CD4-positive, alpha-beta T cell treated with Interleukin-21 for 1 hour (primary cell): ENCODE results near the gene ORM1.
"Not testable (repeated sequence)": the region's sequence is repeated elsewhere in the genome, so short reads cannot be mapped to it uniquely, and the experiment has no call there.

Source experiments
- DNase-seq: peaks from one replicate; pipeline ENCODE4 v3.0.0-alpha.2; 2020

Gene ORM1

DNA sequence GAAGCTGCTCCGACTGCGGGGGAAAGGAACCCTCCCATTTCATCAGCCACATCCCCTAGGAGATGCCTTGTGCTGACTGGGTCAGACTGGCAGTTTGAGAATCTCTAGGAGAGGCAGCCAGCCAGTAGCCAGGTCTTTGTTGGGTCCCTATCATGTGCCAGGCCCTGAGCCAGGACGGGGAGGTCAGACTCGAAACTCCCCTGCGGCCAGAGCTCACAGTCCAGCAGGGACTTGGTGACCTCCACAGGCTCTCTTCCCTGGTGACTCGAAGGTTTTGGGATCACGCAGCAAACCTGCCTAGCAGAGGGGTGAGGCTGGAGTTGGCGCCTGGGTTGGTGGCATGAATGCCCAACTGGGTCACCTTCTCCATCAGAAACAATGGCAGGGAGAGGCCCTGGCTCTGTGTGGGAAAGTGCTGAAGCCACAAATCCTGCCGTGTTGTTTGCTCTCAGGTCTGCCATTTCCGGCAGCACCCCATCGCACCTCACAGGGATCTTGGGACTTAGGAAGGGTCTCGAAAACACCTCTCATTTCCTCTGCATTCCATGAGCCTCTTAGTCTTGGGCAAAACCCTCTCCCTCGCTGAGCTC, 14.4 kb upstream of the ORM1 start:
- DNase-seq: no peak

DNA sequence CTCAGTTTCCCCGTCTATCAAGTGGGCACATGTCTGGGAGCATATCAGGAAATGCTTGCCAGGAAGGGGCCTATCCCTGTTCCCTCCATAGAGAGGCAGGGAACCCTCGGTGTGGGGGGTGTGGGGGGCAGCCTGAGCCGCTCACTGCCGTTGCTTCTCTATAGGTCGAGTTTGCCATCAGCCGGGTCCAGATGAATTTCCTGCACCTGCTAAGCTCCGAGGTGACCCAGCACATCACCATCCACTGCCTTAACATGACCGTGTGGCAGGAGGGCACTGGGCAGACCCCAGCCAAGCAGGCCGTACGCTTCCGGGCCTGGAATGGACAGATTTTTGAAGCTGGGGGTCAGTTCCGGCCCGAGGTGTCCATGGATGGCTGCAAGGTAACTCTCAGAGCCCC, 13.8 kb upstream of the ORM1 start:
- no peak for DNase-seq

DNA sequence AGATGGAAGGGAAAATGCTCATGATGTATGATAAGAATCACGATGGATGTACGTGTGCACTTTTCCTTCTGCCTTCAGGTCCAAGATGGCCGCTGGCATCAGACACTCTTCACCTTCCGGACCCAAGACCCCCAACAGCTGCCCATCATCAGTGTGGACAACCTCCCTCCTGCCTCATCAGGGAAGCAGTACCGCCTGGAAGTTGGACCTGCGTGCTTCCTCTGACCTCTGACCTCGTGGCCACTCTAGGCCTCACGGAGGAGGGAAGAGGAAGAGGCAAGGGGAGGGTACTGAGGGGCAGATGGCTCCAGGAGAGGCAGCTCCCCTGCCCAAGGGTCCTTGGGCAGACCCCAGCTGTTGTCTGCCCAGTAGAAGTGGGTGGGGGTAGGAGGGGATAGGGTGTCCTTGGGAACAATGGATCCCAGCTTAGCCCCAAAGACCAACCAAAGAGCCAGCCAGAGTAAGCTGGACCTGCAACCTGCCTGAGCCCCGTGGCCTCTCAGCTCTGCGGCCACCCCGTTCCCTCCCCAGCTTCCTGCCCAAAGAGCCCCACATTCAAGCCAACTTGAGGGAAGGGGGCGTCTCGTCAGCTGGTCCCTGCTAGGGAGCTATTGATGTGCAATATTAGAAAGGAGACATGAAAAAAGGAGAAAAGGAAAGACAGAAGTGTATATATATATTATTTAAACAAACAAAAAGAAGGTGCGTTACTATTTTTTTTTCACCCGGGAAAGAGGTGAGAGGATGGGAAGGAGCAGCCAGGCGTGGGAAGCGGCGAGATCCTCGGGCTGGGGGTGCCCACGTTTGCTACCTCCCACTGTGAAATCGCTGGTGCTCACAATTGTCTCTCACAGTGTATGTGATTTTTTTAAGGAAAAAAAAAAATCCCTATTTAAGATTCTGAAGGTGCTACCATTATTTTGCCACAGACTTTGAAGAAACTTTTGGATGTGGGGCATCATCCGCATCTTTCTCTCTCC, 12.1 kb upstream of the ORM1 start:
- DNase-seq: no peak

DNA sequence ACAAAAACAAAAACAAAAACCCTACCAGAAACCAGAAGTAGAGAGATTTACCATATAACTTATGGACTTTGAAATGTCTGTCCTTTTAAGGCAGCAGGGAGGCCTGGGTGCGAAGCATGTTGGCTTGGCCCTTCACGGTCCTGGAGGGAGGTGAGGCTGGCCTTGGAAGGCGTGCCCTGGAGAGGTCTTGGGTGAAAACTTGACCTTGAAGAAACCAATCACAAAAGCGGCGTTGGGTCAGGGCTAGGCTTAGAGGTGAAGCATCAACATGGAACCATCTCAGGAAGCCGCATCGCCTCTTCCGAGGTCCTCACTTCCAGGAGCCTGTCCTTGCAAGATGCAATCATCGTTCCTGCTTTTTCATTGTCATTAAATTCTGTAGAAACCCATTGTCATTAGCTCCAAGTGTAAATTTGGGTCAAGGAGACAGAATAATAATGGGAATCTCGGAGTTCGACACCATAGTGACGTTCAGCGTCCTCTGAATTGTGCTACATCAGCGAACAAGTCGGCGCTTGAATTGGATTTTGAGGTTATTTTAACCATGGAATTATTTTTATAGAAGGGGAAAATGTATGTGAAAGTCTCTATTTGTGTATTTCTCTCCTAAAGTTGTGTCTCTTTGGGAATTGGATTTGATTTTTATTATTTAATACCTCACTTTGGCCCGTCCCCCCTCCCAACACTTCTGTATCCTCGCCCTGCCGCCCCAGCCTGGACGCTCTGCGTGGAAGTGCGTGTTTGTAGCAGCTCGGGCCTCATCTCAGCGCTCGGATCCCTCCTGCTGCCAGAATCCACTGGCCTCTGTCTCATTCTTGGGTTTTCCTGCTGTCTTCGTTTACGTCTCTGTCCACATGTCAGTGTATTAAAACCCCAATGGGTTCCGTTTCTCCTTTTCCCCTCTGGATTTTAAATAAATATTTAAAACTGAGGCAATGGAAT, 11.1 kb upstream of the ORM1 start:
- DNase-seq: no peak

DNA sequence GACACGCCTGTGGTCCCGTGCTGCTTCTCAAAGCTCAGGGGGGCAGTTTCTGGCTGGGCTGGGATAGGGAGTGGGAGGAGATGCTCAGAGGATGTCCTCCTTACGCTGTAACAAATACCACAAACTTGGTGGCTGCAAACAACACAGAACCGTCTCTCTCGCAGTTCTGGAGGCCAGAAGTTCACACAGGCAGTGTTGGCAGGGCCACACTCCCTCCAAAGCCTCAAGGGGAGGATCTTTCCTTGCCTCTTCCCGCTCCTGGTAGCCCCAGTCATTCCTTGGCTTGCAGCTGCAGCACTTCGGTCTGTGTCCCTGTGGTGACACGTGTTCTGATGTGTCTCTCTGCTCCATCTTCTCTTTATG, 10.4 kb upstream of the ORM1 start:
- no peak for DNase-seq

DNA sequence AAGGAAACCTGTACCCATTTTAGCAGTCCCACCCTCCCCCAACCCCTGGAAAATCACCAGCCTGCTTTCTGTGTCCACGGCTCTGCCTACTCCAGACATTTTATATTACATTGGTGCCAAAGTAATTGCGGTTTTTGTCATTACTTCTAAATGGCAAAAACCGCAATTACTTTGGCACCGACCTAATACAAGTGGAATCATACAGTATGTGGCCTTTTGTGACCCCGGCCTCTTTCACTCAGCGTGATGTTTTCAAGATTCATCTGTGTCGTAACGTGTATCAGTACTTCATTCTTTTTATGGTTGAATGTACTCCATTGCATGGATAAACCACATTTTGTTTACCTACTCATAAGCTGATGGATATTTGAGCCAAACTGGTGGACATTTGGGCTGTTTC, 9.7 kb upstream of the ORM1 start:
- DNase-seq: no peak

DNA sequence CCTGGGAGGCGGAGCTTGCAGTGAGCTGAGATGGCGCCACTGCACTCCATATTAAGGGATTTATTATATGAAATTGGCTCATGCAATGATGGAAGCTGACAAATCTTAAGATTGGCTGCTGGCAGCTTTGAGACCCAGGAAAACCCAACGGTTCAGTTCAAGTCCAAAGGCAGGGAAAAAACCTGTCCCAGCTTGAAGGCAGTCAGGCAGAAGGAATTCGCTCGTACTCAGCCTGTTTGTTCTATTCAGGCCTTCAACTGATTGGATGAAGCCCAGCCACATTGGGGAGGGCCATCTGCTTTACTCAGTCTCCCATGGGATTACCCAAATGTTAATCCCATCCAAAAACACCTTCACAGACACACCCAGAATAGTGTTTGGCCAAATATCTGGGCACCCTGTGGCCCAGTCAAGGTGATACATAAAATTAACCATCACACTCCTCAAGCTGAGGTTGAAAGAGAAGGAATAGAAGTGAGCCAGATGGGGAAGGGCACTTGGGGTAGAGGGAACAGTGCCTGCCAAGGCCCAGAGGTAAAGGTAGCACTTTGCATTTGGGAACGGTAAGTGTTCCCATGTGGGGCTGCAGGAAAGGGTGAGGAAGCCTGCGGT, 8.5 kb upstream of the ORM1 start:
- DNase-seq: no peak

DNA sequence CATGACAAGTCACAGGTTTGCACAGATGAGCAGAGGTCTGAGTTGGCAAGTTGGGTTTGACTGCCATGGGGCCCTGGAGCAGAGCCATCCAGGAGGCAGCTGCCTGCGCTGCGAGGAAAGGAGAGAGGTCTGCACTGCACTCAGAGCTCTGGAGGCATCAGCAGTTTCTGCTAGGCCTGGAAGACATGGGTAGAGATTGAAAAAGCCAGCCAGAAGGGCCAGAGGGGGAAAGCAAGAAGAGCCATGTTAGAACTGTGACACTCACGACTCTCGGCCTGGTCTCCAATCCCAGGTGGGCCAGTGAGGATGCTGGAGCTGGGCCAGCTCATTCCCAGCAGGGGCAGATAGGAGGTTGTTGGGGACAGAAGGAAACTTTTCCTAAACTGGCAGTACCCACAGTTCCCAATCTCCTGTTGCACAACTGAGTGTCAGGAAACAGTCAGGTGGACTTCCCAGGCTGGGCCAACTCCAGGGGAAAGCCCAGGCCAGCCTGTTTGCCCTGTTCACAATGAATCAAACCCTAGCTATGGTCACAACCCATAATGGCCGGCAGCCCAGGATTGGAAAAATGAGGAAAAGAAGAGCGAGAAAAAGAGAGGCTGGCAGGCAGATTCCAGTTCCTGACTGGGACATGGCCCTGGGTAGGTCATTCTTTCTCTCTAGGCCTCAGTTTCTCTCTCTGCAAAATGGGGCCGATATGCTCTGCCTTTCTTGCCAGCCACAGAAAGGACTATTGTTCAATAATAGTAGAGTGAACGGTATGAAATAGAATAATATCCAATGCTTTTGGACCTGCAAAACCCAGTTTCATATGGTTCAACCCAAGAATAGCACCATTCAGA, 7.8 kb upstream of the ORM1 start:
- DNase-seq: no peak

DNA sequence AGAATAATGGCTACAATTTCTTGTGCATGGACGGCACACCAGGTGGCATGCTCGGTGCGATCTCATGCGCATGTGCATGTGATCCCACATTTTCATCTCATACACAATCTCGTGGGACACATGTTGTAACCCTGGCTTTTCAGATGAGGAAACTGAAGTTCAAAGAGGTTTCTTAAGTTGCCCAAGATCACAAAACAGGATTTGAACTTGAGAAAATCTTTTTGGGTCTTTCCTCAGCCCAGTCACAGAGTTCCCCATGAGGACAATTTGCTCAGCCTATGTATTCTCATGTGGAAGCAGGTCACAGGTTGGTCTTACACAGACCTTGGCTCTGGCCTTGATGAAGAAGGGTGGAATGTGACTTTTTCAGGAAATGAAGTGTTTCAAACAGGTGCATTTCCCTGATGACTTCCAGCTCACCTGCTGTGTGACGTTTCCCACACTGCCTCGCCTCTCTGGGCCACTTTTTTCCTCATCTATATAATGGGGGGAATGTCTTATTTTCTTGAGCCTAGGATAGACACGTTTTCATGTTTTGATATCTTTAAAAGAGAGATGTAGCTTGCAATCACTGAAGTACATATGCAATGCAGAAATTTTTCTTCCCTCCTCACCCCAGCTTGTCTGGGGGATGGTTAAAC, 7.1 kb upstream of the ORM1 start:
- no peak for DNase-seq

DNA sequence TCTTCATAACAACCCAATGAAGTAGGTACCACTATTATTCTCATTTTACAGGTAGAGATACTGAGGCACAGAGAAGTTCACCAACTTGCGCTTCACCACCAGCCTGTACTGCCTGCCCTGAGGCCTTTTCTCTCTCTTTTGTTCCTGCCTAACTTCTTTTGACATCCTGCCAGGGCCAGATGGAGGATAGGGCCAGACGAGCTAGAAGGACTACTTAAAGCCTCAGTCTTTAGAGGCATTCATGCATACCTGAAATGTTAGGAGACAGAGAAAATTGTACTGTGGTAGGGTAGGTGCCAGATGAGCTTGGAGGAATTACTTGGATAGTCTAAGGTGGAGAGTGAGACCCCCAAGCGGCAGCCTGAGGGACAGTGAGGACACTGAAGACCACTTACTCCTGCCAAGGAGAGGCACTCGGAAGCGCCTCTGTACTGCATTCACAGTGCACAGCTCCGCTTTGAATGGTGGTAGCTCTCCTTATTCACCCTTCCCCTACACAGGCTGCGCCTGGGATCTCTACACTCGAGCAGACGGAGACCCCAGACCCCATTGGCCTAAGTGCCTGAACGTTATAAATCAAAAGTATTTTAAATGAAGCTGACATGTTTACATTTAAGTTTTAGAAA, 6.2 kb upstream of the ORM1 start:
- no peak for DNase-seq

DNA sequence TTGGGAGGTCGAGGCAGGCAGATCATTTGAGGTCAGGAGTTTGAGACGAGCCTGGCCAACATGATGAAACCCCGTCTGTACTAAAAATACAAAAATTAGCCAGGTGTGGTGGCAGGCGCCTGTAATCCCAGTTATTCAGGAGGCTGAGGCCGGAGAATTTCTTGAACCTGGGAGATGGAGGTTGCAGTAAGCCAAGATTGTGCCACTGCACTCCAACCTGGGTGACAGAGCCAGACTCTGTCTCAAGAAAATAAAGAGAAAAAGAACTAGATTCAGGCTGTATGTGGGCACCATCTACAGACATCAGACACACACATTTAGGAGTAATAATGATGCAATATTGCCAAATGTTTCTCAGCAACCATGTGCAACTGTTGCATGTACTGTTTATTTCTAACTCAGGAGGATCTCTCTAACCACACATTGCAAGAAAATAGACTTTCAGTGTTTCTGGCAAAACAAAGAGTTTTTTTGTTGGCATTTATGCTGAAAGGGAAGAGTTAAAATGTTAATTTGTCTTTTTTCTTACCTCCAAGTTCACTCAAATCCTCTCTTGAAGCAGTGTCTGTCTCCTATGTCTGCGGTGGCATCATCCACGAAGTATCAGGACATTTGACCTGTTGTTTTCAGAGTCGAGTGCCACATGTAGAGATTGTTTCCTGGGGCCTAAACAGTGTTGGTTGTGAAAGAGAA, 5.1 kb upstream of the ORM1 start:
- no peak for DNase-seq

DNA sequence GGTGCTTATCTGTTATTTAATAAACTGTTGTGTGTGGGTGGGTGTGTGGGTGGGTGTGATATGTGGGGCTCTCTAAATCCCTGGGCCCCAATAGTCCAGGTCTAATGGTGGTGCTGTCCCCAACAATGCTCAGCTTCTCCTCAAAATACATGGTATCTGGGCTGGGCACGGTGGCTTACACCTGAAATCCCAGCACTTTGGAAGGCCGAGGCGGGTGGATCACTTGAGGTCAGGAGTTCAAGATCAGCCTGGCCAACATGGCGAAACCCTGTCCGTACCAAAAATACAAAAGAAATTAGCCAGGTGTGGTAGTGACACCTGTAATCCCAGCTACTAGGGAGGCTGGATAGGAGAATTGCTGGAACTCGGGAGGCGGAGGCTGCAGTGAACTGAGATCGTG, 4.5 kb upstream of the ORM1 start:
- no peak for DNase-seq

DNA sequence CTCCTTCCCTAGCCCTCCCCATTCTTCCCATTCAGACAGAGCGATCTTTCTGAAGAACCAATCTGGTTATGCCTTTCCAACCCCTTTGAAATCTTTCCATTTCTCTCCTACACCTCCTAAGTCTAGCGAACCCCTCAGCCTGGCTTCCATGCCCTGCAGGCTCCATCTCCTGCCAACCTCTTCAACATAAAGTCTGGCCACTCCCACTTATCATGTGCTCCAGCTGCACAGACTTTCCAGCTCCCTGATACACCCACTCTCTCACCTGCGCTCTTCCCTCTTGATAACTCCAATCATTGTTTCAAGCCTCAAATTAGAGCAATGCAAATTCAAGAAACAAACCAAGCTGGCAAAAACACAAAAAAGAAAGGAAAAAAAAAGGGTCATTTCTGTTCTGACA, 3.8 kb upstream of the ORM1 start:
- no peak for DNase-seq

DNA sequence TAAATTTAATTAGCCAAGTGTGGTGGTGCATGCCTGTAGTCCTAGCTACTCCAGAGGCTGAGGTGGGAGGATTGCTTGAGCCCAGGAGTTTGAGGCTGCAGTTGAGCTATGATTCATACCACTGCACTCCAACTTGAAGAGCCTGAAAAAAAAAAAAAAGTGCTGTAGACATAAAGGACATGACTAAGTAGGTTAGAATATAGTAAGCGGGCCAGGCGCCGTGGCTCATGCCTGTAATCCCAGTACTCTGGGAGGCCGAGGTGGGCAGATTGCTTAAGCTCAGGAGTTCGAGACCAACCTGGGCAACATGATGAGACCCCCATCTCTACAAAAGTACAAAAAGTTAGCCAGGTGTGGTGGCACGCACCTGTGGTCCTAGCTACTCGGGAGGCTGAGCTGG, 2.2 kb upstream of the ORM1 start:
- not testable (repeated sequence) for DNase-seq

DNA sequence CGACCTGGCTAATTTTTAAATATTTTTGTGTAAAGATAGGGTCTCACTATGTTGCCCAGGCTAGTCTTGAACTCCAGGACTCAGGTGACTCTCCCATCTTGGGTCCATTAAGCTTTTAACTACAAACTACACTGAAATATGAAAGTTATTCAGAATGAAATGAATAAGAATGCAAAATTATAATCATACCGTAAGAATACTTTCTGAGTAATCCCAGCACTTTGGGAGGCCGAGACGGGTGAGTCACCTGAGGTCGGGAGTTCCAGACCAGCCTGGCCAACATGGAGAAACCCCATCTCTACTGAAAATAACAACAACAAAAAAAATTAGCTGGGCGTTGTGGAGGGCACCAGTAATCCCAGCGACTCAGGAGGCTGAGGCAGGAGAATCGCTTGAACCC, 1.1 kb upstream of the ORM1 start:
- no peak for DNase-seq

DNA sequence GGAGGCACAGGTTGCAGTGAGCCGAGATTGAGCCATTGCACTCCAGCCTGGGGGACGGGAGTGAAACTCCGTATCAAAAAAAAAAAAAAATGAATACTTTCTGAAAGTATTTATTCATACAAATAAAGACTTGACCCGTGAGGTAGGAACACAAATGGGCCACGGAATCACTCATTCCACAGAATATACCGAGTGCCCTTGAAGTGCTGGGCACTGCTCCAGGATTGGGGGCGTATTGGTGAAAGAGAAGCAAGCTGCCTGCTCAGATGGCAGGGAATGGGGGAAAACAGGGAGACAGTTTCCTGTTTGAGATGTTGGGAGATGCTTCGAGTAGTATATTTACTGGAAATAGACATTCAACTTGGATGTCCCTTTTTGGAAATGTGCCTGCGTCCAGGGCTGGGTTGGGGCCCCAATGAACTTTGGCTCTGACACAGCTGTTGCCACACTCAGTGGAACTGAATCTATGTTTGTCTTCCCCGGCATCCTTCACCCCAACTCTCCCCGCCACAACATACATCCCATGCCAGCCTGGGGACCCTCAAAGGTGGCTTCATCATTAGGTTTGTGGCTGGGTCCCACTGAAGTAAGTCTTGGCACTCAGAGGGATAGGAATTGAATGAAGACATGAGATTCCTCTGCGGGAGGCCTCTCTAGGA, 609 bp upstream of the ORM1 start:
- DNase-seq: not testable (repeated sequence)

DNA sequence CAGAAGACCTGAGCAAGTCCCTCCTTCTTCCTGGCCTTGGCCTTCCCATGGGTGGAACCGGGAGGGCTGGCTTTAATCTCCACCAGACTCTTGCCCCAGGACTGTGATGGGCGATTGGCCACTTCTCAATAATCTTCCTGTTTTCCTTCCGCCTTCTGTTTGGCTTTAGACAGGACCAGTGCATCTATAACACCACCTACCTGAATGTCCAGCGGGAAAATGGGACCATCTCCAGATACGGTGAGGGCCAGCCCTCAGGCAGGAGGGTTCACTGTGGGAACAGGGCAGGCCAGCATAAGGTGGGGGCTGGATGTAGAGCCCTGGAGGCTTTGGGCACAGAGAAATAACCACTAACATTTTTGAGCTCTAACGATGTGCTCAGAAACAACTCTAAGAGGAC, 951 bp downstream of the ORM1 start:
- not testable (repeated sequence) for DNase-seq

DNA sequence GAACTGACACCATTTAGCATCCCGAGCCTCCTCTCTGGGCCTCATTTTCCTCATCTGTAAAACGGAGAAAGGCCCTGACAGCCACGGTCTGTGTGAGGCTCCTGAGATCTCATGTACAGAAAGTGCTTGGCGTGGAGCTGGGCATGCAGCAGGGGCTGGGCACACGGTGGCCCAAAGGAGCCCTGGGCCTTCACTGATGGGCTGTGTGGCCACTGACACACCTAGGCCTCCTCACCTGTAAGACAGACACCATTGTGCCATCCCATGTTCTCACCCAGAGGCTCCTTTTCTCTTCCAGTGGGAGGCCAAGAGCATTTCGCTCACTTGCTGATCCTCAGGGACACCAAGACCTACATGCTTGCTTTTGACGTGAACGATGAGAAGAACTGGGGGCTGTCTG, 1.6 kb downstream of the ORM1 start:
- DNase-seq: no peak

DNA sequence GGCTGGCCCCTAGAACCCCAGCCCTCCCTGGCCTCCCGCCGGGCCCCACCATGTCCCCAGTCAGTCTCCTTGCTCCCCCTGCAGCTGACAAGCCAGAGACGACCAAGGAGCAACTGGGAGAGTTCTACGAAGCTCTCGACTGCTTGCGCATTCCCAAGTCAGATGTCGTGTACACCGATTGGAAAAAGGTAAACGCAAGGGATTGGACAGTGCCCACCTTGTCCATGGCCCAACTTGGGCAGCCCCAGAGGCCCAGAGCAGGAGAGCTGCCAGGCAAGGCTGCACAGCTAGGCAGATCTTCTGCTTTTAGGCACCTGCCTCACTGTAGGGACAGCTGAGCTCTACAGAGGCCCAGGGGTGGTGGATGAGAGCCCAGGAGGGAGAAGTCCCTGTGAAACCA, 2.1 kb downstream of the ORM1 start:
- DNase-seq: not testable (repeated sequence)
